GM12875 (cell line): ENCODE results near the gene SEC14L5.

ENCODE experiments used
- H3K4me3 ChIP-seq: one replicate; pipeline ENCODE4 v1.5.1; 2011; ENCODE audit warnings: low read depth, low read length, control low read depth
- CTCF ChIP-seq: IDR thresholded peaks from 2 replicates; pipeline ENCODE4 v1.5.1; 2011; ENCODE audit warnings: low read depth, mild to moderate bottlenecking, control low read depth, inconsistent platforms, low read length, moderate library complexity, borderline replicate concordance; ENCODE audit not compliant: insufficient read depth

The SEC14L5 gene

GRCh38 chr16:5005916-5006315, 47.8 kb downstream of the SEC14L5 start:
- TF ChIP-seq CTCF = no peak
- H3K4me3 ChIP-seq = no peak overlapping the region

GRCh38 chr16:5006348-5007193, 48.4 kb downstream of the SEC14L5 start:
- H3K4me3 ChIP-seq = no peak overlapping the region
- no peak for TF ChIP-seq CTCF

- H3K4me3 ChIP-seq = no peak overlapping the region
- no peak for TF ChIP-seq CTCF
These were observed 49.1 kb downstream of the SEC14L5 start for GRCh38 chr16:5007256-5007655.

- H3K4me3 ChIP-seq = no peak overlapping the region
- no peak for TF ChIP-seq CTCF
These were observed 50.2 kb downstream of the SEC14L5 start for GRCh38 chr16:5008311-5008731.

- 0 out of 2 replicates have a peak, but pooled peaks have one; percentile 22 for TF ChIP-seq CTCF
- no peak overlapping the region for H3K4me3 ChIP-seq
These were observed 52.6 kb downstream of the SEC14L5 start for GRCh38 chr16:5010576-5011329.

GRCh38 chr16:5011637-5012036, 53.5 kb downstream of the SEC14L5 start:
- no peak overlapping the region for H3K4me3 ChIP-seq
- no peak for TF ChIP-seq CTCF
